Gastrocnemius medialis (tissue), 4 donors: ENCODE measurements around the gene TARS3.

ENCODE experiments used
- POLR2A ChIP-seq, 2 donors: fragments of 450-650 bp; IDR thresholded peaks; one replicate each; pipeline ENCODE4 v1.6.1; 2017; ENCODE audit warnings: antibody characterized with exemption in 2 of 2, mild to moderate bottlenecking in 2 of 2, moderate library complexity in 2 of 2
- TF ChIP-seq, protein P1 (sequence below), 5 experiments: fragments of 450-650 bp in 3 of 5; fragments of 200-600 bp in 2 of 5; sonication (generic) in 2 of 5; IDR thresholded peaks in 4 of 5; conservative IDR thresholded peaks in 1 of 5; 1 replicate in 4 of 5; 2 replicates in 1 of 5; pipeline ENCODE4 v1.5.1; 2016 to 2019; ENCODE audit warnings: antibody characterized with exemption in 5 of 5, mild to moderate bottlenecking in 3 of 5, moderate library complexity in 3 of 5

- TF ChIP-seq, protein P1, sequence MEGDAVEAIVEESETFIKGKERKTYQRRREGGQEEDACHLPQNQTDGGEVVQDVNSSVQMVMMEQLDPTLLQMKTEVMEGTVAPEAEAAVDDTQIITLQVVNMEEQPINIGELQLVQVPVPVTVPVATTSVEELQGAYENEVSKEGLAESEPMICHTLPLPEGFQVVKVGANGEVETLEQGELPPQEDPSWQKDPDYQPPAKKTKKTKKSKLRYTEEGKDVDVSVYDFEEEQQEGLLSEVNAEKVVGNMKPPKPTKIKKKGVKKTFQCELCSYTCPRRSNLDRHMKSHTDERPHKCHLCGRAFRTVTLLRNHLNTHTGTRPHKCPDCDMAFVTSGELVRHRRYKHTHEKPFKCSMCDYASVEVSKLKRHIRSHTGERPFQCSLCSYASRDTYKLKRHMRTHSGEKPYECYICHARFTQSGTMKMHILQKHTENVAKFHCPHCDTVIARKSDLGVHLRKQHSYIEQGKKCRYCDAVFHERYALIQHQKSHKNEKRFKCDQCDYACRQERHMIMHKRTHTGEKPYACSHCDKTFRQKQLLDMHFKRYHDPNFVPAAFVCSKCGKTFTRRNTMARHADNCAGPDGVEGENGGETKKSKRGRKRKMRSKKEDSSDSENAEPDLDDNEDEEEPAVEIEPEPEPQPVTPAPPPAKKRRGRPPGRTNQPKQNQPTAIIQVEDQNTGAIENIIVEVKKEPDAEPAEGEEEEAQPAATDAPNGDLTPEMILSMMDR (IDR thresholded peaks at IDR 0.05 in 4 of 5, conservative IDR thresholded peaks at IDR 0.05 in 1 of 5) = no peak
- no peak for TF ChIP-seq POLR2A (IDR thresholded peaks at IDR 0.05)
These were observed 62.1 kb downstream of the TARS3 start for GRCh38 chr15:101662203-101662602.
